NCI-H524 (cell line): ENCODE measurements around the gene FOXN4.
"Not testable (repeated sequence)": the region's sequence is repeated elsewhere in the genome, so short reads cannot be mapped to it uniquely, and the experiment has no call there.

ENCODE experiments used
- DNase-seq, 2 experiments: peaks; one replicate each; lab custom pipeline; 2025; lab: John Stamatoyannopoulos, UW

FOXN4 gene, protein sequence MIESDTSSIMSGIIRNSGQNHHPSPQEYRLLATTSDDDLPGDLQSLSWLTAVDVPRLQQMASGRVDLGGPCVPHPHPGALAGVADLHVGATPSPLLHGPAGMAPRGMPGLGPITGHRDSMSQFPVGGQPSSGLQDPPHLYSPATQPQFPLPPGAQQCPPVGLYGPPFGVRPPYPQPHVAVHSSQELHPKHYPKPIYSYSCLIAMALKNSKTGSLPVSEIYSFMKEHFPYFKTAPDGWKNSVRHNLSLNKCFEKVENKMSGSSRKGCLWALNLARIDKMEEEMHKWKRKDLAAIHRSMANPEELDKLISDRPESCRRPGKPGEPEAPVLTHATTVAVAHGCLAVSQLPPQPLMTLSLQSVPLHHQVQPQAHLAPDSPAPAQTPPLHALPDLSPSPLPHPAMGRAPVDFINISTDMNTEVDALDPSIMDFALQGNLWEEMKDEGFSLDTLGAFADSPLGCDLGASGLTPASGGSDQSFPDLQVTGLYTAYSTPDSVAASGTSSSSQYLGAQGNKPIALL

DNA sequence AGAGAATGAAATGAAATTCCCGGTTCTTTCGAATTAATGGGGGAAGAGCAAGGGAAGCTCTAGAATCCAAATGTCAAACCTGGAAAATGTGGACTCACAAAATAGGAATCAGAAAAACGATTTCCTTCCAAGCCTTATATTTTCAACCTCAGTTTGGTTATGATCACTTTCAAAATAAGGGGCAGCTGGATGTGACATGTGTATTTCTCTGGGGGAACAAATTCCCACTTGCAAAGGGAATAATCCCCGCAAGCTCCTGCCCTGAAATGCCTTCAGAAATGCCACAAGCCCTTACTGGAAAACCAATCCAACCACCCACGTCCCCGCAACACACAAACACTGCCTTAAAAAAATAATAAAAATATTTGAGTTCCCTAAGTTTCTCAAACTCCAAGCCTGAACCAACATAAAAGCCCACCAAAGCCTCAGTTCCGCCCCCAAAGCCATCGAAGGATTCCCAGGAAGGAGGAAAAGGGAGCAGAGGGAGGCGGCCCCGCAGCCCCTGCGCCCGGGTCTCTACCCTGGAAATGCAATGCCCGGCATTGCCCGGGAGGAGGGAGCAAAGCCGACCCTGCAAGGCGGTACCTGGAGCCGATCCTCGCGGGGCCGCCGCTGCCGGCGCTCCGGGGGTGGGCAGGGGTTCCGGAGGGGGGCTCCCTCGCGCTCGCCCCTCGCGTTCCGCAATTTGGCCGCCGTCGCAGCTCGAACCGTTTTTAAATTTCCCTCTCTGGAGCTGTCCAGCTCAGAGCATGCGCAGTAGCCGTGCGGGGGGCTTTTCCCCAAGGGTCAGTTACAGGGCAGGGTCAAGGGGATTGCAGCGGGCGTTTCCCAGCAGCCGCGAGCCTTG is at the start of gene FOXN4:
TSS of gene FOXN4 (minus strand) at position 751 of the 847 bp plus-strand sequence. CDS start 963 bp downstream, outside the sequence.
- DNase-seq = peak in 1 of 2 experiments; percentile 58

DNA sequence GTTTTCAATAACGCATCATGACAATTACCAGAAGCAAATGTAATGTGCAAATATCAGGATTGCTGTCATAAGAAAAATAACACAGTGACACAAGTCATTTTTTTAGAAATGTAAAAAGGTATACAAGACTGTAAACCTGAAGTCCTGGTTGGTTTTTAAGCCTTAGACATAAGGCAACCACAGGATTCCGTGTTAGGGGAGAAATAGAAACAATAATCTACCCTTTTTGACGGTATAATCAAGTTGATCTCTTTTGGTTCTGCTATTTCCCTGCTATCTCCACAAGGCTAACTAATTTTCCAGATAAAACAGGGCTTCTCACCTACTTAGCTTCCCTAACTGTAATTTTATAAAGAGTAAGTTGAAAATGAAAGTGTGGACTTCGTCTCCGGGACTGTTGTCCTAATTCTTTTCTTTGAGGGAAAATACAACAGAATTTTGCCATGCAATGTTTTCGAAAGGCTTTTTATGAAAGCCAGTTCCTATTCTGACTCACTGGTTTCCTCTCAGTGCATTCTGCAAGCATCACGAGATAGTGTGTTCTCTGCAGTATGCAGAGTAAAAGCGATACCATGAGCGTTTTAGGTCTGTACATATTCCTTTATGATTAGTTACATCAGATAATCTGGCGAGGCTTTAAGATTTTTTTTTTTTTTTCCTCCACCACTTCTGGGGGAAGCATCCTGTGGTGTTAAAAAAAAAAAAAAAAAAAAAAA is 49.2 kb upstream of the FOXN4 start:
- no peak for DNase-seq

DNA sequence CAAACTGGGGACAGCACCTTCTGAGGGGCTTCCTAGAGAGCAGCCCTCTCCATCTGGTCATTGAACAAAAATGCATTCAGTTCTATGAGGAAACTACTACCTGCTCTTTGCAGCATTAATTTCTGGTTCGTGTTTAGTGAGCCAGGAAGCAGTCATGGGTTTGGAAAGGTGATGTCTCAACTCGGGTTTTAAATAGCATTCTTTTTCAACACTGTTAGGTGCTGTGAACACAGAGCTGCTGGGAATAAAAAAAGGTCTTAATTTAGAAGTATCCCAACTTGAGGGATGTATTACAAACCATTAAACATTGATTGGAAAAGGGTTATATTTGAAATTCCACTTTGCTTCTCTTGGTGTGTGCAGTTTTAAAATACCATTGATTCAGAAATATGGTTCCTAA is 47.9 kb upstream of the FOXN4 start:
- DNase-seq = no peak

DNA sequence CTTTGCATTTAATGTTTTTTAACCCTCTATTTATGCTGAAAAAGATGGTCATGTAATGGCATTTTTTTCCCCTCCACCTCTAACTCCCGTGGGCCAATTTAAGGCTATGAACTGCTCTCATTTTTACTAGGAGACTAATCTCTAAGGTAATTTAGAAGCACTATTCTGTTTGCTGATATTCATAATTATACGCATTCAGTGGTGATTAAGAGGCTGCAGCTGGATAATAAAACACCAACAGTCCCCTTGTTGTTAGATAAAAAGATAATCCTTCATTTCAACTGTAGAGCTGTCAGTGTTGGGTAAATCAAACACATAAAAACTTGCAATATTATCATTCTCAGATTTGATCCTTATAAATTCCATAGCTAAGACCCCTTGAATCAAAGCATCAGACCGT is 47.5 kb upstream of the FOXN4 start:
- peak in 1 of 2 experiments; percentile 30 for DNase-seq

DNA sequence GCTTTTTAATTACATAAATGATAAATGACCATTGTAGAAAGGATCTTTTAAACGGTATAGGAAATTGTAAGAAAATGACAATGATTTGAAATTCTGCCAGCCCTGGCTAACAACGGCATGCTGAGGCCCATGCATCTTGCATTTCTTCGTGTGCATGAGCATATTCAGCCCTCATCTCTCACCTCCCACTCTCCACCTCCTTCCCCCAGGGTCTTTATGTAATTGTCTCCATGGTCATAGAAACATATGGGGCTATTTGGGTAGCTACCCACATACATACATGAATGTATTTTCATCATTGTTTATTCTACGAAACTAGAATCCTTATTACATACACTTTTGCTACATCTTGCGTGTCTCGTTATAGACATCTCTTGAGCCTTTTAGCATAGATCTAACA is 43.1 kb upstream of the FOXN4 start:
- DNase-seq = no peak

DNA sequence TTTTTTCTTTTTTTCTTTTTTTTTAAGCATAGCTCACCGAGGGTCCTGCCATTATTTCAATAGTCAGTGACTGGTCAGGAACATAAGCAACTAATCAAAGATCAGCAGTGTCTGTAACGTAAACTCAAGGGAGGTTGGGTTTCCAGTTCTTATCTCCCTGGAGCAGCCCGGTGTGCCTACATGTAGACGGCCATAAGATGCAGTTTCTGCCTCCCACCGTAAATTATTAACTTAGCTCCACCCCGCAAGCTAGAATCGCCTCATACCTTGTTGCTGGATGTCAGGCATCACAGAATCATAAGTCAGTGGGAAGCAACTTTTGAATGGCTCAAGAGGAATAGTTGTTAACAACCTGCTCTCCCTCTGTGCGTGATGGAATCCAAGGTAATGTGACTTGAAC is 38.5 kb upstream of the FOXN4 start, which contains the start of gene MYO1H:
TSS of gene MYO1H (plus strand) at position 312 of the 400 bp plus-strand sequence. CDS start at position 373, 61 bp downstream.
- DNase-seq = no peak

DNA sequence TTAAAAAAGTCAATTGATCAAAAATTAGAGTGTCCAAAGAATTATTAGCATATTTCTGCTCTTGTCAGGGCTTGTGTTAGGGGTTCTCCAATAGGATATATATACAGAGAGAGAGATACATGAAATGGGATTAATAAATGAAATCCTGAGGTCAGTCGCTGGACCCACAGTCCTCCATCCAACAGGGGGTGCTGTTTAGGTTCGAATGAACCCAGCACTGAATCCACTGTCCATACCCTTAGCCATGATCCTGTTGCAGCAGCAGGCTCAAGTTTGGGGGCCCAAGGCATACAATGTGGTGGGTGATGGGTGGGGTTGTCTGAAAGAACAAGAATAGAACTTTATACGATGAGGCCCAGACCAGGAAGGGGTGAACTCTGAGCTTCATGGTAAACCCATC is 37.8 kb upstream of the FOXN4 start:
- peak in 1 of 2 experiments; percentile 4 for DNase-seq

DNA sequence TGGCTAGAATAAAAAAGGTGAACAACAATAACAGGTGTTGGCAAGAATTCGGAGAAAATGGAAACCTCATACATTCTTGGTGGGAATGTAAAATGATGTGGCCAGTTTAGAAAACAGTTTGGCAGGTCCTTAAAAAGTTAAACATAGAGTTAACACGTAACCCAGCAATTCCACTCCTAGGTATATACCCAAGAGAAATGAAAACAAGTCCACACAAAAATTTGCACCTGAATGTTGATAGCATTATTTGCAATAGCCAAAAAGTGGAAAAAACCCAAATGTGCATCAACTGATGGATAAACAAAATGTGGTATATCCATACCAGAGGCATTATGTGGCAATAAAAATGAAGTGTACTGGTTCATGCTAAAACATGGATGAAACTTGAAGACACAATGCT is 36.3 kb upstream of the FOXN4 start:
- DNase-seq = no peak

DNA sequence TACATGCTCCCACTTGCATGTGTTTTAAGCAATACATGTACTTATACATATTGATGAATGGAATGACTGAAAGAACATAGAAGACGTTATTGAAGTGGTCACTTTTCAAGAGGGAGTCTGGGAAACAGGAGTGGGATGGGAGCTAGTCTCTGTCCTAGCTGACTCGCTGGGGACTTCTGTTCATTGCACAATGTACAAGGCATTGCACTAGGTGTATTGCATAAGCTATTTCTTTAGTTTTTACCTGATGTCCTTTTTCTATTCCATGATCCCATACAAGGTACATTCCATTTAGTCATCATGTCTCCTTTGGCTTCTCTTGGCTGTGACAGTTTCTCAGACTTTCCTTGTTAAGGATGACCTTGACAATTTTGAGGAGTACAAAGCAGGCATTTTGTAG is 34.6 kb upstream of the FOXN4 start:
- DNase-seq = no peak

DNA sequence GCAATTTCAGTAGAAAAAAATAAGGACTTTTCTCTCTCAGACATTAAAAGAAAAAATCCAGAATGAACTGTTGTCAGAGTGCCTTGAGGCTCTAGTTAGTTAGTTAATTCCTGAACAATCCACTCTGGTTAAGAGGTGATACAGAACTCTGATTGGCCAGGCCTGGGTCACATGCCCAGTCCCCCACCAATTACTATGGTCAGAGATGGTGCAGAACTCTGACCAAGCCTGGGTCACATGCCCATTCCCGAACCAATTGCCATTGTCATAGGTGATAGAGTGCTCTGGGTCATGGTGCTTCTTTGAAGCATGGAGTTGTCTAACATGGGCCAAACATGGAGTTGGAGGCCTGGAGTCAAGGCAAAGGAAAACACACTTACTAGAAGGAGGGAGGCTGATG is 27.5 kb upstream of the FOXN4 start:
- no peak for DNase-seq

DNA sequence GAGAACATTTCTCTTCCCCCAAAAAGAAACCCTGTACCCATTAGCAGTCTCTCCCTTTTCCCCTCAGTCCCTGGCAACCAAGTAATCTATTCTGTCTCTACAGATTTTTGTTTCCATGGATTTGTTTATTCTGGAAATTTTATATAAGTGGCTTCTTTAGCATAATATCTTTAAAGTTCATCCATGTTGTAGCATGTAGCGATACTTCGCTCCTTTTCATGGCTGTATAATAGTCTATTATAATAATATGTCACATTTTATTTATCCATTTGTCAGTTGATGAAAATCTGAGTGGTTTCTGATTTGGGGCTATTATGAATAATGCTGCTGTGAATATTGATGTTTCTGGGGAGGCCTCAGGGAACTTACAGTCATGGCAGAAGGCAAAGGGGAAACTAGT is 25.8 kb upstream of the FOXN4 start:
- no peak for DNase-seq

DNA sequence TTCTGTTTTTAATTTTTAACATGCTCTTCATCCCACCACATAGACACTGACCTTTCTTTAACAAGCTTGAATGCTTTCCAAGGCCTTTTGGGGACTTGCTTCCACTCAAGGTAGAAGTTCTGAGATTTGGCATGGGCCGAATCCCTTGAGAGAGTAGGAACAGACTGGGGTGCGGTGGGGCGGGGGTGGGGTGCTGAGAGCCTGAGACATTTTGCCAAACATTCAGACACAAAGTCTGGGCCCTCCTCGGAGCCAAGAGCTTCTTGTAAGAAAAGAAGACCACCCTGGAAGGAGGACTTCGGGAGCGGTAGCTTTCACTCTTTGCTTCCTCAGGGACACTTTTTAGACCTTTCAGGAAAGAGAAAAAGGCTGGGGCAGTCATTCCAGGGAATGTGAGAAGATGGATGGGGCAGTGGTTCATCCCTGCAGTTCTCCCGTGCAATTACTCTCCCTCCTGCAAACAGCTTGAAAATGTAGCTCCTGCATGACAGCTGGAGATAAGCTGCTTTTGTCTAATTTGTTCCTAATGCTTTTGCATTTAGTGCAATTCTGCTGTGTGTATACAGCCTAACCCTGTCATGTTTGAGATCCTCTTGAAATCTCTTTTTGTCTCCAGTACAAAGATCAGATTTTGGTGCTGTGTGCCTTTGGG is 22.3 kb upstream of the FOXN4 start:
- peak; percentile 65 to 84 for DNase-seq

DNA sequence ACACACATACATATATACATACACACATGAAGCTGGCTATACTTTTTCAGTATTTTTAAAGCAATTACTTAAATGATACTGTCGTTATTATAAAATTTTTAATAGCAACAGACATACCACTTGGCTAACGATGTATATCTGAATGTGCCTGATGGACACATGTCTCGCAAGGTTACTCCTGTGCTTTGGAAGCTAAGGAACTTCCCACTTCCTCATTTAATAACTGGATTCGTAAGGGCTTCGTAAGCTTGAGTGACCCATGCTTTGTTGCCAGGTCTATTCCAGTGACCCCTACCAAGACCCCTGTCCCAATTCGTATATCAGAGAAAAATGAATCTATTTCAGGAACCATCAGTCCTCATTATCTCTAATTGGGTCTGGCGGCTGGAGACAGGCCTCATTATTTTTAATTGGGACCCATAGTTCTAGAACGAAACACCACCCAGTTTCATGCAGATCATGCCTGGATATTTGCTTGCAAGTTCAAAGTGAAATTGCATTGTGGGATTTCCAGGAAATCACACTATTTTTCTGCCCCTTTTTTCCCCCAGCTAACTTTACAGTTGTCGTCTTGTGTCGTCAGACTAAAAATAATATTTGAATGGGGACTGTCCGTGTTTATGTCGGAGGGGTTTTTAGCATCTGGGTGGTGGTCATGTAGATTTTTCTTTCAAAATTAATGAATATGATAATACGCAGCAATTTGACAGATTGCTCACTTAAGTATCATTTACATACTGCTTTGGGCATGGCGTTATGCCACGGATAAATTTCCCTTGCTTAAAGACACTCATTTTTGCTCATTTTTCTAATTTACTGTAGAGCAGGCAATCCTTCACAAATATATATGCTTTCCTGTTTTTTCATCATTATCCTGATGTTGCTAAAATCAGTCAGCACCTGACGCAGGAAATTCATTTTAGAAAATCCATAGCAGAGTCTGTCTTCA is 21.5 kb upstream of the FOXN4 start:
- DNase-seq = peak in 1 of 2 experiments; percentile 22

DNA sequence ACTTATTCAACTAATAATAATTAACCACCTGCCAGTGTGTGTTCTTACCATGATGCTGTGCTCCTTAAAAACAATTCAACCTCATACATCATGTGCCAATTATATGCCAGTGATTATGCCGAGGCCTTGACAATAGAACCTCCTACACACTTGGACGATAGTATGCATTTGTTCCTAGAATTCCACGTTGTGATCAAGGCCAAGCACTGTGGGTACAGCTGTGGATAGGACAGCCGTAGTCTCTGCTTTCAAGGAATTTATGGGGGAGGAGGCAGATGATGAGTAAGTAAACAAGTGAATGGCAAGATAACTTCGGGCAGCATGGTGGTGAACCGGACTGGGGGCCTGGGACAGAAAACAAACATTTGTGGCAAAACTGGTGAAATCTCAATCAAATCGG is 20.6 kb upstream of the FOXN4 start:
- no peak for DNase-seq

DNA sequence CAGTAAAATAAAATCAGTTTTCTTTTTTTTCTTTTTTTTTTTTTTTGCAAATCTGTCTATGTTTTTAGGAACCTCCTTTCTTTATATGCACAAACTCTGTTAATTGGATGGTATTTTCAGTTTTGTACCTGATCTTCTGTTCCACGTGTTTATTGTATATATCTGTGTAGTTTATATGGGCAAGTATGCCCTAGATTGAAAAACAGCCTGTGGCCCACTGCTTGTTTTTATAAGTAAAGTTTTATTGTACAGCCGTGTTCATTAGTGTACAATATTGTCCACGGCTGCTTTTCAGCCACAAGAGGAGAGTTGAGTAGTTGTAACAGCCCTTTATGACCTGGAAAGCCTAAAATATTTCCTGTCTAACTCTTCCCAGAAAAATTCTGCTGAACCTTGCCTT is 19.9 kb upstream of the FOXN4 start:
- DNase-seq = no peak

DNA sequence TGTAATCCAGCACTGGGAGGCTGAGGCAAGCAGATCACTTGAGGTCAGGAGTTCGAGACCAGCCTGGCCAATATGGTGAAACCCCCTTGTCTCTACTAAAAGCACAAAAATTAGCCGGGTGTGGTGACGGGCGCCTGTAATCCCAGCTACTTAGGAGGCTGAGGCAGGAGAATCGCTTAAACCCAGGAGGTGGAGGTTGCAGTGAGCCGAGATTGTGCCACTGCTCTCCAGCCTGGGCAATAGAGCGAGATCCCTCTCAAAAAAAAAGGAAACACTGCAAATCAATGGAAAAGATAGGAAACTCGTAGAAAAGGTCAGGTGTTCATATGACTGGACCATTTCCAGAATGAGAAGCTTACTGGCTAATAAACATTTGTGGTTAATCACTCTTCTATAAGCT is 12.2 kb upstream of the FOXN4 start:
- not testable (repeated sequence) for DNase-seq

DNA sequence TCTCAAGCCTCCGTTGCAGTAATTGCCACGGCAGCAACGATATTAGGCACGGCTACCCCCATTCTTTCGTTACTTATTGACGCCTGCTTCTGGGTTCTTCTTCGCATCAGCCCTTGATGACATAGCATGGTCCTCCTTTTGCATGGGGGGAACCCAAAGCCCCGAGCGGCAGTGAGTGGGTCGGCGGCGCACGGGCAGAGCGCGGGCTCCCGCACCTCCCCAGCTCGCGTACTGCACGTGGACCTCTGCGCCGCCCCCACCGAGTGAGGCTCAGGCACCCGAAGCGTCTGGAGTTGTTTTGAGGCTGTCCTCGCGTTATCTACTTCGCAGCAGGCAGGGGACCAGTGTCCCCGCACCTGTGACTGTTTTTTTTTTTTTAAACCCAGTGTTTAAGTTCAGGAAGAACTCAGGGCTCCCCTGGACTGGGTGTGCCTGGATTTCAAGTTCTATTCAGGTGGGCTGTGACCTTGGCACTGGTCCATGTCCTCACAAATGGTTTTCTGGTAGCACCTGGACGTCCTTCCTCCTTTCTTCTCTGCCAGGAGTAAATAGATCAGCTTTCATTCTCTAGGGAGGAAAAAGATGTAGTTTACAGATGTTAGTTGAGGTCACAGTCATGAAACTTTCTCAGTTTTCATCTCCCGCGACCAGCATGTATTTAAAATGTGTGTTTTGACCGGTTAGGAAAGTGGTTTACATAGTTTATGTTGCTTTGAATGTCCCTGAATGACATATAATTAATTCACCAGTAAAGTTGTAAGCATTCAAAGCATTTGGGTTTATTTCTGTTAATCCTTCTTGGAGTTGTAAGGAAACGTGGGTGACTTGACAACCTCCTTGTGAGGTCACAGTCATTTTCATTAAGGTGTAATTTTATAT is 1.4 kb upstream of the FOXN4 start:
- DNase-seq = peak; percentile 34 to 57

DNA sequence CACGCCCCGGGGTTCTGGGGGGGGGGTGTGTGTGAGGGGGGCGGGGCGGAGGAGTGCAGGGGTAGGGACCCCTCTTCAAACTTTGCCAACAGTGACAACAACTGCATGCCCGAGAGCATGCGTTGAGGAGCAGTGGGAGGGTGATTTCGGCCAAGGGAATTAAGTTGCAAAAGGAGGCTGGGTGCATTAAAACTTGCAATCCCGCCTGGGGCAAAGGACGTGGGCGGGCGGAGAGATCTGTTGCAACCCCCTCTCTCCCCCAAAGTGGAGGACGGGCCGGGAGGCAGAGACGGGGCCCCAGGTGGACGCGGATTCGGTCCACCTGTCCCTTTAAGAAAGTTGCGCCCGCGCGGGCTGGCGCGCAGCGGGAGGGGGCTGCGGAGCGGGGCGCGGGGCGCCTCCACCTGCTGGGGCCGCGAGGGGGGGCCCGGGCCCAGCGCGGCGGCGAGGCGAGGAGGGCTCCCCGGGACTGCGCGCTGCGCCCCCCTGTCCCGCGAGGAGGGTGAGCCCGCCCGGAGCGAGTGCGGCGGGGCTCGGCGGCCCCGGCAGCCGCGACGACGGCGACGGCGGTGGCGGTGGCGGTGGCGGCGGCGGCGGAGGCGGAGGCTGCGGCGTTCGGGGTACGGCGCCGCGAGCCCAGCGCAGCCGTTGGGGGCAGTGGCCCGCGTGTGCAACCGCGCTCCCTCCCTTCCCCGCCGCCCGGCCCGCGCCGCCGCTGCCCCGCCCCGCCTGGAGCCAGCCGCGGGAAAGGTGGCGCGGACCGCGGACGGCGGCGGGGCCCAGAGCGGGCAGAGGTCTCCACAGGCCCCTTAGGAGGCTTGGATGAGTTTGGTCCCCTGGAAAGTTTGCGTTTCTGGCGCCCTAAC is 530 bp upstream of the FOXN4 start:
- peak in 1 of 2 experiments; percentile 58 for DNase-seq
